ENCODE results near the gene PSMG3.

GRCh38 chr7:1611708-1612241, 41.9 kb upstream of the PSMG3 start:
- TF ChIP-seq POLR2A (IDR thresholded peaks at IDR 0.05; ENCODE audit: low read depth): no peak
- no peak for TF ChIP-seq POLR2AphosphoS5 (IDR thresholded peaks at IDR 0.05)
- TF ChIP-seq CTCF (IDR thresholded peaks at IDR 0.05): no peak

Data from esophagus muscularis mucosa (tissue), 3 donors.